ENCODE data around the gene ANO1.

Gene ANO1

DNA sequence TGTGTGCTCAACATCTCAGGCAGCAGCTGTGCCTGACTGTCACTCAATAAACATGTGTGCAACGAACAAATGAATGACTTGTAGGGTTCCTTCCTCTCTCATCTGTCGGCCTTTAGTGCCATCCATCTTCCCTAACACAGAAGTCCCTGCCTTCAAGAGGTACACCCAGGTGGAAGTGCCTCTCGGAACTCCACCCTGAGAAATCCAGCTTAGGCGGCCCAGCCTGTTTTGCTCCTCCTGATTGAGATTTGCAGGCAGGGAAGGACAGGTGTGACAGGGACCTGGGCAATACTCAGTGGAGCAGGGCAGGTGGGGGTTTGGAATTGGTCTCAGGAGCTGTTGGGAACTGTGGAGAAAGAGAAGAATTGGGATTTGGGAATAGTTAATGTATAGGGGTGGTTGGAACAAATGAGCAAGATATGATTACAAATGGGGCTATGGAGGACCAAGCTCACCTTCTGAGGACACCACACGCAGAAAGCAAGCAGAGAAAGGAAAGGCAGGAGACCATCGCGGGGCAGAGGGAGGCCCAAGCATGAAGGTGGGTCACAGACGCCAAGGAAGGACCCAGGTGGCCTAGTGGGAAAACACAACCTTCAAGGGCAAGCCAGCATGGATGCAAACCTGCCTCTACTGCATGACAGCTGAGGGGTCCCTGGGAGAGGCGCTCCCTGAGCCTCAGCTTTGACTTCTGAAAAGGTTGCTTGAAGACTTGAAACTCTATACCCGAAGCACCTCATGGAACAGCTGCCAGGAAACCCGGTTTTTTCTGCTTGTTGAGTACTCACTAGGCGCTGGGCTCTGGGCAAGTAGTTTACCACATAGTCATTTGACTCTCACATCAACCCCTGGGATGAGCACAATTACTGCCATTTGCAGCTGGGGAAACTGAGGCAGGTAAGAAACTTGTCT, 40.9 kb upstream of the ANO1 start:
- Histone ChIP-seq H3K4me3 (ENCODE audit: low read length in 2 of 2) (no peak overlapping the region), H3K27ac (ENCODE audit: low read length) (no peak overlapping the region), H3K9me3 (ENCODE audit: control insufficient read depth in 2 of 2, low read length in 2 of 2) (peaks cover 13 to 20% of the 10 kb centered on the region in 2 donors), H3K9ac (ENCODE audit: low read length in 2 of 2) (no peak overlapping the region), H3K27me3 (ENCODE audit: control insufficient read depth in 1 of 2, insufficient read depth in 2 of 2, low read length in 2 of 2) (no peaks in the 10 kb centered on the region), H3K36me3 (ENCODE audit: control insufficient read depth in 2 of 2, insufficient read depth in 2 of 2, low read length in 2 of 2) (no peaks in the 10 kb centered on the region), H3K4me1 (ENCODE audit: control insufficient read depth, insufficient read depth, low read length) (no peaks in the 10 kb centered on the region)

DNA sequence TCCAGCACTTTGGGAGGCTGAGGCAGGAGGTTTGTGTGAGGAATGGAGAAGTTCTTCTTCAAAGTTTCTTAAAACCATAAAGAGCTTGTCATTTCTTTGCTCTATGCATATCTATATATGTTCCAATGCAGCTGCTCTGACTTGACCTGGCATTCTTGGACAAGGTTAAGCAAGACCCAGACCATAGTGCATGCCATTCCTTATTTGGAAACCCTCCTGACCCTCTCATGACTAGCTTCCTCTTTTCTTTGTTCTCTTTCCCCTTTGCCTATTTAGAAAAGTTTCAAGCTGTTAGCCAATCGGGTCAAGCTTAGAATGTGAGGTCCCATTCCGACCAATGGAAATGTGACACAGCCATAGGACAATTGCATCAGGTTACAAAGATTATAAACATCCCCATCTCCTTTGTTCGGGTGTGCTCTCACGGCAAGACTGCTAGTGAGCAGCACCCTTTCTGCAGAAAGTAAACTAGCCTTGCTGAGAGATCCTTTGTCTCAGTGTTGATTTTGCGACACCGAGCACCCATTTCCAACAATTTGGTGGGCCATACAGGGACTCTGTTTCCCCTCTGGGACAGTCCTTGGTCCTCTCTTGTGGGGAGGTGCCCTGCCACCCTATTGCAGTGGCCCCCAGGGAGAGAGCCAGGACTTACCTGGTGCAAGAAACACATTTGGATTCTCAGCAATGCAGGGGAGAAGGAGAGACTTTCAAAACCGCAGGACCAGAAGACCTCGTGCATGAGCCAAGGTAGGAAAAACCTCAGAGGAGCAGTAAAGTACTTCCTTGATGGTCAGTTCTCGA, 39.9 kb upstream of the ANO1 start:
- no peaks in the 10 kb centered on the region for H3K36me3 ChIP-seq (ENCODE audit: control insufficient read depth in 2 of 2, insufficient read depth in 2 of 2, low read length in 2 of 2)
- H3K27ac ChIP-seq (ENCODE audit: low read length): no peak overlapping the region
- no peaks in the 10 kb centered on the region for H3K4me1 ChIP-seq (ENCODE audit: control insufficient read depth, insufficient read depth, low read length)
- H3K4me3 ChIP-seq (ENCODE audit: low read length in 2 of 2): no peak overlapping the region
- H3K9me3 ChIP-seq (ENCODE audit: control insufficient read depth in 2 of 2, low read length in 2 of 2): peaks cover 18 to 25% of the 10 kb centered on the region in 2 donors
- no peaks in the 10 kb centered on the region for H3K27me3 ChIP-seq (ENCODE audit: control insufficient read depth in 1 of 2, insufficient read depth in 2 of 2, low read length in 2 of 2)
- no peak overlapping the region for H3K9ac ChIP-seq (ENCODE audit: low read length in 2 of 2)

DNA sequence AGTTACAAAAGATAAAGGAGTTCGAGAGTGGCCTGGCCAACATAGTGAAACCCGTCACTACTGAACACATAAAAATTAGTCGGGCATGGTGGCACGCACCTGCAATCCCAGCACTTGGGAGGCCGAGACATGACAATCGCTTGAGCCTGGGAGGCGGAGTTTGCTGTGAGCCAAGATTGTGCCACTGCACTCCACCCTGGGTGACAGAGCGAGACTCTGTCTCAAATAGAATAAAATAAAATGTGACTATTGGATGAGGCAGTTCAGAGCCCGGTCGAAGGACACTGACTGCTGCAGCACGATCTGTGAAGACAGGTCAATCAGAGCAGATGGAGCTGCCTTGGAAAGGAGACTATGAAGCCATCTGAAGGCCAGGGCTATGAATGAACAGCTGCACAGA, 37.7 kb upstream of the ANO1 start:
- Histone ChIP-seq H3K4me1 (ENCODE audit: control insufficient read depth, insufficient read depth, low read length) (no peaks in the 10 kb centered on the region), H3K36me3 (ENCODE audit: control insufficient read depth in 2 of 2, insufficient read depth in 2 of 2, low read length in 2 of 2) (no peaks in the 10 kb centered on the region), H3K4me3 (ENCODE audit: low read length in 2 of 2) (no peak overlapping the region), H3K27ac (ENCODE audit: low read length) (no peak overlapping the region), H3K9ac (ENCODE audit: low read length in 2 of 2) (no peak overlapping the region), H3K27me3 (ENCODE audit: control insufficient read depth in 1 of 2, insufficient read depth in 2 of 2, low read length in 2 of 2) (no peaks in the 10 kb centered on the region), H3K9me3 (ENCODE audit: control insufficient read depth in 2 of 2, low read length in 2 of 2) (peaks cover 18 to 25% of the 10 kb centered on the region in 2 donors)

DNA sequence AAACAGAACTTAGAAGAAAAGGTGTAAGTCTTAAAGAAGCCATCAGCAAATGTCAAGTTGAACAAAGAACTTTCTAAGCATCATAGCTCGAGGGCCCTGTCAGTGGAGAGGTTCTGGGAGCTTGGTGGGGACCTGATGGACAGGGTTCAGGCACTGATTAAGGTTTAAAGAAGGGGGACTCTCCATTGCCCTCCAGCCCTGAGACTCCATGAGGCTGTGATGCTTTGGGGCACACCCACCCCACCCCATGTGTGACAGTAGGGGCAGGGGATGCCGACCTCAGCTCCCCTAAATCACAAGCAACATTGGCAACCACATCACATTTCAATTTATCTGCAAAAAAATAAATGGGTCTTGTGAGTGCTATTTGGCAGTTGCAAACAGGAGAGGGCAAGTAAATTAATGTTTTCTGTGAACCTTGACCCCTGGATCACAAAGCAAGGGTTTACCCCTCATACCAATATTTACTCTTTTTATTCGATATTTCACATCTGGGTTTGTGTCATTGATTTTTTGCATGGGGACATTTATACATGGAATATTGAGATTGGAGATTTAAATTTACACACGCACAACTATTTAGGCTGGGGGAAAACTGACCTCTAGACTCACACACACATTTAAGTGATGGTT, 37.1 kb upstream of the ANO1 start:
- H3K4me1 ChIP-seq (ENCODE audit: control insufficient read depth, insufficient read depth, low read length): no peaks in the 10 kb centered on the region
- H3K4me3 ChIP-seq (ENCODE audit: low read length in 2 of 2): no peak overlapping the region
- H3K36me3 ChIP-seq (ENCODE audit: control insufficient read depth in 2 of 2, insufficient read depth in 2 of 2, low read length in 2 of 2): no peaks in the 10 kb centered on the region
- no peaks in the 10 kb centered on the region for H3K27me3 ChIP-seq (ENCODE audit: control insufficient read depth in 1 of 2, insufficient read depth in 2 of 2, low read length in 2 of 2)
- H3K9me3 ChIP-seq (ENCODE audit: control insufficient read depth in 2 of 2, low read length in 2 of 2): peaks cover 18 to 23% of the 10 kb centered on the region in 2 donors
- no peak overlapping the region for H3K9ac ChIP-seq (ENCODE audit: low read length in 2 of 2)
- no peak overlapping the region for H3K27ac ChIP-seq (ENCODE audit: low read length)

DNA sequence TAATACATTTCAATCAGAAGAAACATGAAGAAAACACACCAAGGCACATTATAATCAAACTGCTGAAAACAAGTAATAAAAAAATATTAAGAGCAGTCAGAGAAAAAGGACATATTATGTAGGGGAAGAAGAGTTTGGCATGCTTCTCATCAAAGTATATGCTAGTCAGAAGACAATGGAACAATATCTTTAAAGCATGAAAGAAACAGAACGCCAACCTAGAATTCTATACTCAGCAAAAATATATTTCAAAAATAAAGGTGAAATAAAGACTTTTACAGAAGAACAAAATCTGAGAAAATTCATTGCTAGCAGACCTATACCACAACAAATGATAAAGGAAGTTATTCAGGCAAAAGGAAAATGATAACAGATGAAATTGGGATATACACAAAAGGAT, 34.6 kb upstream of the ANO1 start:
- H3K4me1 ChIP-seq (ENCODE audit: control insufficient read depth, insufficient read depth, low read length): no peaks in the 10 kb centered on the region
- no peaks in the 10 kb centered on the region for H3K27me3 ChIP-seq (ENCODE audit: control insufficient read depth in 1 of 2, insufficient read depth in 2 of 2, low read length in 2 of 2)
- peaks cover 15 to 18% of the 10 kb centered on the region in 2 donors for H3K9me3 ChIP-seq (ENCODE audit: control insufficient read depth in 2 of 2, low read length in 2 of 2)

DNA sequence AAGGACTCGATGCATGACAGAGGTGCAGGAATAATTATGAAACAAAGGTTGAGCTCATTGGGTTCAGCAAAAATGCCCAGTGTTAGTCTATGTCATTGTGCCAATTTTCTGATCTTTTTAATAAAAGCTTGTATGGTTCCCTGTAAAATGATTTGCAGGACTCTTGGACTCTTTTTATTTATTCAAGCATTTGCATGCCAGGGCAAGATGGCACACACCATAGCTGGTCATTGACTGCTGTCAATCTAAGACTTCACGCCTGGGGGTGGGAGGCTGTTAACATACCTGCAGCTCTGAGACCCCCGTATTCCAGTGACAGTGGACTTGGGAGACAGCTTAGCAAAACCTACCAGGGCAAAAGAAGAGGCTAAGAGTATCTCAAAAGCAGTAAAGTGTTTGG, 32.0 kb upstream of the ANO1 start:
- Histone ChIP-seq H3K27me3 (ENCODE audit: control insufficient read depth in 1 of 2, insufficient read depth in 2 of 2, low read length in 2 of 2) (peaks cover 5 to 11% of the 10 kb centered on the region in 2 donors), H3K9me3 (ENCODE audit: control insufficient read depth in 2 of 2, low read length in 2 of 2) (peaks cover 7 to 9% of the 10 kb centered on the region in 2 donors), H3K4me3 (ENCODE audit: low read length in 2 of 2) (no peak overlapping the region)

More for the DNA sequence above, 34.6 kb upstream of the ANO1 start:
- Histone ChIP-seq H3K9ac (ENCODE audit: low read length in 2 of 2) (no peak overlapping the region), H3K4me3 (ENCODE audit: low read length in 2 of 2) (no peak overlapping the region), H3K36me3 (ENCODE audit: control insufficient read depth in 2 of 2, insufficient read depth in 2 of 2, low read length in 2 of 2) (no peaks in the 10 kb centered on the region), H3K27ac (ENCODE audit: low read length) (no peak overlapping the region)

DNA sequence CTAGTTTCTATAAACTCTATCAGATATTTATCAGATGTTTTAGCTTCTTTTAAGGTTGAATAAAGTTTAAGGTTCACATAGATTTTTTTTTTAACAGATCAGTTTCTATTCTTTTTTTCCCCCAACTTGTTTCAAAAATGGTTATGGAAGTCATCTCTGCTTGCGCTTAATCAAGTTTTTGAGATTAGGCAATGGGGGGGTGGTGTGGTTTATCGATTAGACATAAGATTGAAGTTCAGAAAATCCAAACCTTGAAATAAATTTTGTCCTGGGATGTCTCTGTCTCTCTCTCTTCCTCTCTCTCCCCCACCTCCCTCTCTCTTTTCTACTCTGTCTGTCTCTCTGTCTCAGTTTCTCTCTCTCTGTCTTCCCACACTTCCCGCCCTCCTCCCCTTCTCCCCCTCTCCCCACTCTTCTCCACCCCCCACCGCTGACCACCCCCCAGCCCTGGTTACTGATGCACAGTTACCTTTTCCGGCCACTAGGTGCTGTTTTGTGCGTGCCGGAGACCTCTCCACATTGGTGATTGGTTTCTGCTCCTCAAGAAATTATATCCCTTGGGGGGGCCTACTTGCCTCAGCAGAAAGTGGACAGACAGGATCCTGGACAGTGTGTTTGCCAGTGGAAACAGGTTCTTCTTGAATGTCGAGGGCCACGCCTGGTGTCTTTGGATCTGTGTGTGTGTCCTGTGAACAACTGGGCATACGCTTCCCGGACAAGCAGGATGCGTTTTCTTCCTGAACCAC, 29.7 kb upstream of the ANO1 start:
- Histone ChIP-seq H3K27ac (ENCODE audit: low read length) (no peak overlapping the region), H3K27me3 (ENCODE audit: control insufficient read depth in 1 of 2, insufficient read depth in 2 of 2, low read length in 2 of 2) (peaks cover 5 to 11% of the 10 kb centered on the region in 2 donors), H3K36me3 (ENCODE audit: control insufficient read depth in 2 of 2, insufficient read depth in 2 of 2, low read length in 2 of 2) (no peaks in the 10 kb centered on the region), H3K4me1 (ENCODE audit: control insufficient read depth, insufficient read depth, low read length) (no peaks in the 10 kb centered on the region), H3K9ac (ENCODE audit: low read length in 2 of 2) (no peak overlapping the region), H3K9me3 (ENCODE audit: control insufficient read depth in 2 of 2, low read length in 2 of 2) (no peaks in the 10 kb centered on the region), H3K4me3 (ENCODE audit: low read length in 2 of 2) (no peak overlapping the region)

More for the DNA sequence above, 32.0 kb upstream of the ANO1 start:
- no peak overlapping the region for H3K27ac ChIP-seq (ENCODE audit: low read length)
- H3K9ac ChIP-seq (ENCODE audit: low read length in 2 of 2): no peak overlapping the region
- H3K36me3 ChIP-seq (ENCODE audit: control insufficient read depth in 2 of 2, insufficient read depth in 2 of 2, low read length in 2 of 2): no peaks in the 10 kb centered on the region
- no peaks in the 10 kb centered on the region for H3K4me1 ChIP-seq (ENCODE audit: control insufficient read depth, insufficient read depth, low read length)

DNA sequence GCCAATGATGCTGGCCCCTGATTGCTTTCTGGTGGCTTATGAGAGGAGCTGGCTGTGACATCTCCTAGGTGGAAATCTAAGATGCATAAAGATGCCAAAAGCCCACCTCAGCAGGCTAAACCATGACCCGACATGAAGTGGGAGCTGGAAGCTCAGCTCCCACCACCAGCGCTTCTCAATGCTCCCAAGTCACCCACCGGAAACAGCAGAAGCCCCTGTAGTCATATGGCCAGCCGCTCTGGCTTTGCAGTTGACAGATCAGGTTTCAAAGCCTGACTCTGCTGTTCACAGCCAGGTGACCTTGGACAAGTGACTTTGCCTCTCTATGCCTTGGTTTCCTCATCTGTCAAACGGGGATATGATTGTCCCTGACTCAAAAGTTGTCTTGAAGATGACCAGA, 29.1 kb upstream of the ANO1 start:
- Histone ChIP-seq H3K9ac (ENCODE audit: low read length in 2 of 2) (no peak overlapping the region), H3K36me3 (ENCODE audit: control insufficient read depth in 2 of 2, insufficient read depth in 2 of 2, low read length in 2 of 2) (no peaks in the 10 kb centered on the region), H3K4me1 (ENCODE audit: control insufficient read depth, insufficient read depth, low read length) (no peaks in the 10 kb centered on the region), H3K27ac (ENCODE audit: low read length) (no peak overlapping the region), H3K9me3 (ENCODE audit: control insufficient read depth in 2 of 2, low read length in 2 of 2) (no peaks in the 10 kb centered on the region), H3K4me3 (ENCODE audit: low read length in 2 of 2) (no peak overlapping the region), H3K27me3 (ENCODE audit: control insufficient read depth in 1 of 2, insufficient read depth in 2 of 2, low read length in 2 of 2) (peaks cover 5 to 11% of the 10 kb centered on the region in 2 donors)

DNA sequence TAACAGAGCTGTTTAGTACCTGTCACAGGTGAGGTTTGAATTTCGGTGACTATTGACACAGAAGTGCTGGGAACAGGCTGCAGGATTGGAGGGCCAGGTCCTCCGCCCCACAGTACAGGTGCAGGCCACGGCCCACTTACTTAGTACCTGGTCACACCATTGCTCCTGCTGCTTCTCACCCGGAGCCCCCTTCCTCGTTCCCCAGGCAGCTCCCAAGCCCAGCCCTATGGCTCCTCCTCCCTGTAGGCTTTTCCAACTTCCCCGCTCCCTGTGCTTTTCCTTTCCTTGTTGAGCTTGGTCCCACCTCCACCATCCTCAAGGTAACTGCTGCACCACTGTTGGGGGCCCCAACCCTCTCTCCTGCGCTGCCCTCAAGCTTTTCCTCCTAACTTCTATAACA, 27.9 kb upstream of the ANO1 start:
- H3K27me3 ChIP-seq (ENCODE audit: control insufficient read depth in 1 of 2, insufficient read depth in 2 of 2, low read length in 2 of 2): peaks cover 5 to 11% of the 10 kb centered on the region in 2 donors
- H3K4me3 ChIP-seq (ENCODE audit: low read length in 2 of 2): no peak overlapping the region
- no peak overlapping the region for H3K9ac ChIP-seq (ENCODE audit: low read length in 2 of 2)
- no peaks in the 10 kb centered on the region for H3K9me3 ChIP-seq (ENCODE audit: control insufficient read depth in 2 of 2, low read length in 2 of 2)
- no peaks in the 10 kb centered on the region for H3K36me3 ChIP-seq (ENCODE audit: control insufficient read depth in 2 of 2, insufficient read depth in 2 of 2, low read length in 2 of 2)
- H3K27ac ChIP-seq (ENCODE audit: low read length): no peak overlapping the region
- H3K4me1 ChIP-seq (ENCODE audit: control insufficient read depth, insufficient read depth, low read length): no peaks in the 10 kb centered on the region

DNA sequence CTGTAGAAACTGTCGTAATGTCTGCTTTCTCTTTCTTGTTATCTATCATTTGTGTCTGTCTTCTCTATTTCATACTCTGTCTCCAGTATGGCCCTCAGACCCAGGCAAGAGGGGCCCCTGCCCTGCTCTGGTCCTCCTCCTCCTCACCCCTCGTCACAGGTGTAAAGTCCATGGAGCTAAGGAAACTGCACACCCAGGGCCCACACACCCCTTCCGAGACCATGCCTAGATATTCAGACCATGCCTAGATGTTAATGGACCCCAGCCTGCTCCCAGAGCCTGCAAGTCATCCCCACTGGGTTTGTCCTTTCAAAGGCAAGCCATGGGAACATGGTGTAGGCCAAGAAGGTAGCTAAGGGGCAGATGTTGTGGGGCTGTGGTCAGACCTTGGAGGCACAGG, 24.1 kb upstream of the ANO1 start:
- Histone ChIP-seq H3K9ac (ENCODE audit: low read length in 2 of 2) (no peak overlapping the region), H3K9me3 (ENCODE audit: control insufficient read depth in 2 of 2, low read length in 2 of 2) (peaks cover 0 to 4% of the 10 kb centered on the region in 2 donors), H3K4me3 (ENCODE audit: low read length in 2 of 2) (no peak overlapping the region)

More for the DNA sequence above, 24.1 kb upstream of the ANO1 start:
- Histone ChIP-seq H3K27me3 (ENCODE audit: control insufficient read depth in 1 of 2, insufficient read depth in 2 of 2, low read length in 2 of 2) (peaks cover 3 to 7% of the 10 kb centered on the region in 2 donors), H3K36me3 (ENCODE audit: control insufficient read depth in 2 of 2, insufficient read depth in 2 of 2, low read length in 2 of 2) (no peaks in the 10 kb centered on the region), H3K4me1 (ENCODE audit: control insufficient read depth, insufficient read depth, low read length) (no peaks in the 10 kb centered on the region), H3K27ac (ENCODE audit: low read length) (no peak overlapping the region)

Measured in stomach smooth muscle (tissue), 2 donors.